GM19372 (cell line): ENCODE measurements around the gene PCDHGC4.

Source experiments
- ATAC-seq: cut with Tn5 transposase; IDR thresholded peaks from one replicate; pipeline ENCODE4 v1.9.1; 2021; ENCODE audit warnings: mild to moderate bottlenecking, low read depth, moderate library complexity; ENCODE audit not compliant: unreplicated experiment

PCDHGC4 gene

DNA sequence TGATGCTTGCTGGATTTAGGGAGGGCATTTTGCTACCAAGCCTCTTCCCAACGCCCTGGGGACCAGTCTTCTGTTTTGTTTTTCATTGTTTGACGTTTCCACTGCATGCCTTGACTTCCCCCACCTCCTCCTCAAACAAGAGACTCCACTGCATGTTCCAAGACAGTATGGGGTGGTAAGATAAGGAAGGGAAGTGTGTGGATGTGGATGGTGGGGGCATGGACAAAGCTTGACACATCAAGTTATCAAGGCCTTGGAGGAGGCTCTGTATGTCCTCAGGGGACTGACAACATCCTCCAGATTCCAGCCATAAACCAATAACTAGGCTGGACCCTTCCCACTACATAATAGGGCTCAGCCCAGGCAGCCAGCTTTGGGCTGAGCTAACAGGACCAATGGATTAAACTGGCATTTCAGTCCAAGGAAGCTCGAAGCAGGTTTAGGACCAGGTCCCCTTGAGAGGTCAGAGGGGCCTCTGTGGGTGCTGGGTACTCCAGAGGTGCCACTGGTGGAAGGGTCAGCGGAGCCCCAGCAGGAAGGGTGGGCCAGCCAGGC is 27.0 kb downstream of the PCDHGC4 start:
- no peak for ATAC-seq

DNA sequence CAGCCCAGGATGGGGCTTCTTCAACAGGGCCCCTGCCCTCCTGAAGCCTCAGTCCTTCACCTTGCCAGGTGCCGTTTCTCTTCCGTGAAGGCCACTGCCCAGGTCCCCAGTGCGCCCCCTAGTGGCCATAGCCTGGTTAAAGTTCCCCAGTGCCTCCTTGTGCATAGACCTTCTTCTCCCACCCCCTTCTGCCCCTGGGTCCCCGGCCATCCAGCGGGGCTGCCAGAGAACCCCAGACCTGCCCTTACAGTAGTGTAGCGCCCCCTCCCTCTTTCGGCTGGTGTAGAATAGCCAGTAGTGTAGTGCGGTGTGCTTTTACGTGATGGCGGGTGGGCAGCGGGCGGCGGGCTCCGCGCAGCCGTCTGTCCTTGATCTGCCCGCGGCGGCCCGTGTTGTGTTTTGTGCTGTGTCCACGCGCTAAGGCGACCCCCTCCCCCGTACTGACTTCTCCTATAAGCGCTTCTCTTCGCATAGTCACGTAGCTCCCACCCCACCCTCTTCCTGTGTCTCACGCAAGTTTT is 27.6 kb downstream of the PCDHGC4 start:
- peak; percentile 28 for ATAC-seq

DNA sequence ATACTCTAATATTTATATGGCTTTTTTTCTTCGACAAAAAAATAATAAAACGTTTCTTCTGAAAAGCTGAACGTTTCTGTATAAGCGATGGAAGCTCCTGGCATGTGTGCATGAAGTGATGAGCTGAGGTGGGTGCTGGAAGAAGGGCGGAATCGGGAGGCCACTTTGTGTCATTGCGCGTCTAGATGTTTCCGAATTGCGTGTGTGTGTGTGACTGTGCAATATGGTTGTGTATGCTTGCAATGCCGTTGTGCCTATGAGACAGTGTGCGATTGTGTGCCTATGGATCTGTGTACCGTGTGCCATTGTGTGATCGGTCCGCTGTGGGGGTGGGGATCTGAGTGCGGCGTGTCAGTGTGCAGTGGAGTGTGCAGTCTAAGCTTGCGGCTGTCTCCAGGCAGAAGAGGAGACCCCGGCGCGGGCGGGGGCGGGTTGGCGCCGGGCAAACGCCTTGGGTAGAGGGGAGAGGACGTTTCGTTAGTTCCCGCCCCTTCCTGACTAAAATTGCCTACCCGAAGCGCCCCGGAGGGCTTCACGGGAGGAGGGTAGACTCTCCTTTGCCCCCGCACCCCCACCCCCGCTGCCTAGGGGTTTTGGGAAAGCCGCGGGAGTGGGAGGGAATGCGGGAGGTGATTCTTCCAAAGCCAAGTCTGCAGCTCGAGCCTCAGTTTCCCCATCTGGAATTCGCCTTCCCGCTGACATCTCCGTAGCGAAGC is 28.2 kb downstream of the PCDHGC4 start:
- no peak for ATAC-seq

DNA sequence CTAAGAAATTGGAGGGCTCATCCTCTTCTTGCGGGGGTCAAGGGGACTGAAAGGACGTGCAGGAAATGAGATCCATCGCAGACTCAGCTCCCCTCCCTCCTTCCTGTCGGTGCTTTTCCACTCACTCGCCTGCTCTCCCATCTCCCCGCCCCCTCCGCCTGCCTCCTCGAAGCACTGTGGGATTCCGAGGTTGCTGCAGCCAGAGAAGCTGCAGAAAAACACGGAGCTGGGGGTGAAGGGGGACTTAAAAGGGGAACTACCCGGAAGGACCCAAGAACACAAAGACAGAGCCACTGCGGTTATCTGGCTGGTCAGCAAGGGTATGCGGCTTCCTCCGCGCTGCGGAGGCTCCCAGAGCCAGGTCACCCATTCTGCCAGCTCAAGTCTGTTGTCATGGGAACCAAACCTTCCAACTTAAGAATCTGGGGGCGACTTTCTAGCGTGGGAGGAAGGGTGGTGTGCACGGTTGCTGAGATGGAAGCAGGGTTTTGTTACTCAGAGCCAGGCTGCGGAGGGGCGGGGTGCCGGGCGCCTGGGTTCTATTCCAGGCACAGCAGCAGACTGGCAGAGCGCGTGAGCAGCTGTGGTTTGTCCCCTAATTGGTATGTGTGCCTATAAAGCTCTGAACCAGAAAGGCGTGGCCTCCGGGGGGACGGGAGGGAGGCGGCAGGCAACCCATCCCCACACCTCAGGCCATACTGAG is 28.9 kb downstream of the PCDHGC4 start:
- peak; percentile 32 for ATAC-seq

DNA sequence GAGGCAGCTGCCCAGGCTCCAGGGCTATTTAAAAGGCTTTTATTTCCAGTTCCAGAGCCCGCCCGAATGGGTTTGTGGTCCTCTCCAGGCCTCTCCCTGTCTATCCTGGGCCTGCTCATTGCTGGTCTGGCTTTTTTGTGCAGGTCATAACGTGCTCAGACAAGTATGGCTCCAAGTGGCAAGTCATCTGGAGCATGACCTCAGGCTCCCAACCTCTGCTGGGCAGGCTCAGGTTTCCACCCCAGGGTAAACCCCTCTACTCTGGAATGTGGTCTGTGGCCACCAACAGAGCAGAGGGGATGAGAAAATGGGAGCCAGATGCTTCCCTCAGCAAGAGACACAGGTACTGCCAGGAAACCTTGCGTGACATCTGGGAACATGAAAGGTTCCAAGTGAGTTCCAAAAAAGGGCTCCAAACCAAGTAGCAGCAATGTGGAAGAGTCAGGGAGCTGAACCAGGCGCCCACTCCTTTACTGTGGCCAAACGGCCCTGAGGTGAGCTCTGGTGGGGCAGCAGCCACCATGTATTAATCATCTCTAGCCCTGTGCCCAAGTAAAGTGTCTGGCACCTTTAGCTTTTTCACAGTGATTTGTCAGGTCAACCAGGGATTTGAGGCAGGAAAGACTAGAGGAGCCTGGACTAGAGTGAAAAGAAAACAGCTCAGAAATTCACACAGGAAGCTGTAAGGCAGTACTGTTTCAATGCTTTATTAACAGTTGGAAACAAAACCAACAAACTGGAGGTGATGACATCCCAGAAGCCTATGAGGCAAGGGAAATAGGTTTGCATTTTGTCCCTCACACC is 29.7 kb downstream of the PCDHGC4 start:
- ATAC-seq, result peak; percentile 2

DNA sequence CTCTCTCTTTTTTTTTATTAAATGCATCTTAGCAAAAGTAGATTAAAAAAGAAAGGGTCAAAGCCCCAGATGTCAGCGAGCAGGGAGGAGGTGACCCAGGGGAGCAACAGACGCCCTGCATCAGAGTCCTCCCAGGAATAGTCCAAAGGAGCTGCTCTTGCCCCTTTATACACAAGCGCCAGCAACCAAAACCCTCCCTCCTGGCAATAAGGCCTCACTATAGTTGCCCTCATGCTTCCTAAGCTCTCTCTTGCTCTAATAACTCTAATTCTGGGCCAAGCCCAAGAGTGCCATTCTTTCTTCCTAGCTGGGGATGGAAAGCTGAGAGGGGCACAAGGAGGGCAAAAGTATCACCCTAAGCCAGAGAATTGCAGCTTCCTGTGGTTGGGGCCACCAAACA is 30.3 kb downstream of the PCDHGC4 start:
- ATAC-seq, result no peak

DNA sequence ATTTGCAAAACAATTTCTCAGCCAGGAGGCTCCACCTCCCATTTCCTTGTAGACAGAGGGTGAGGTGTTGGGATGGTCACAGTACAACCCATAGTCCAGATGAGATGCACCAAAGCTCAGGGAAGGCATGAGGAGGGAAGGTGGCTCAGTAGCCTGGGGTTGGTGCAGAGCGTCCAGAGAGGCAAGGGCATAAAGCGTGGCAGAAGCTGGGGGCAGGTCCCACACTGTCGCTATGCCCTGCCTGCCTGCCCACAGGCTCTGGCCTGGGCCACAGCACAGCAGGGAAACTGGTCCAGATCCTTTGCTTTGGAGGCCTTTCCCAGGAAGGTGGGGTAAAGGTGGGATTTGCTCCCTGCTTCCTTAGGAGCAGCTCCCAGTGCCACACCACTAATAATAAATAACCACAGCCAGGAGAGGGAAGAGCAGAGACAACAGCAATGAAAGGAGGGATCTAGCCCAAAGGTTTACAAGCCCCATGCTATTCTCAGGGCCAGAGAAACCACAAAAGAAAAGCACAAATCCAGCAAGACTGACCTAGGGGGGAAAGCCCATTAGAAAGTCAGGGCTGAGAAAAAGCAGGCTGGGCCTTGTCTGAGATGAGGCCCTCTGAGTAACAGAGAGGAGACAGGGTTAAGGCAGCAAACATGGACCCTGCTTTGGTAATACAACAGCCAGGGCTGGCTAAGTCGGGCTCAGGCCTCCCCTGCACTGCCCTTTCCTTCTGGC is 31.3 kb downstream of the PCDHGC4 start:
- no peak for ATAC-seq

DNA sequence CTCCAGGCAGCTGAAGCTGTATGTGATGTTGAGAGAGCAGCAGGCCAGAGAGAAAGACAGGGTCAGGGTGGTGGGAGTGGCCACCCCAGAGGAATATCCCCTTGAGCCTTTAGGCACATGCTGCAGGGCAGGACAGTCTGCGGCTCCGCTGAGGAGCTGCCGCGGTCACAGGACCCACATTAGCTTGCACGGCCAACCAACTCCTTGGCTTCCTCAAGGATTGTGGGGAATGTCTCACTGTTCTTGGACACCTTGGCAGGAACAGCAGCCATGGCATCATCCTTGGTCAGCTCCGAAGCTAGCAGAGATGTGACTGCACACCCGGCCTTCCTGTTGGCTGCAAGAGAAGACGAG is 31.8 kb downstream of the PCDHGC4 start:
- ATAC-seq, result no peak

DNA sequence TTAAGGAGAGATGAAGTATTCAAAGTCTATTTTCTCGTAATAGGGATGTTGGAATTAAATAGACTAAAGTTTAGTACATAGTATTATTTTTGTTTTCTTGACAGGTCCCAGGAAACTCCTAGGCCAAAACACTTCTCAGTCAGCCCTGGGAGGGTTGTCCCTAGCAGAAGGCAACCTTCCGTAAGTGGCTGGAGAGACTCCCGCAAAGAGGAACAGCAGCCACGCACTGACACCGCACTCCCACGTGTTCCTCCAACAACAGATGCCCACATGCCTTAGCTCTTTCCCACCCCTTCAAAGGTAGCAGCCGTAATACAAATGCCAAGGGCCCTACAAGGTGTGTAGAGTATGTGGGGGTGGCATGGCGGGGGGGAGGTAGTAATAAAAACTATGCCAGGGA is 32.5 kb downstream of the PCDHGC4 start:
- no peak for ATAC-seq

DNA sequence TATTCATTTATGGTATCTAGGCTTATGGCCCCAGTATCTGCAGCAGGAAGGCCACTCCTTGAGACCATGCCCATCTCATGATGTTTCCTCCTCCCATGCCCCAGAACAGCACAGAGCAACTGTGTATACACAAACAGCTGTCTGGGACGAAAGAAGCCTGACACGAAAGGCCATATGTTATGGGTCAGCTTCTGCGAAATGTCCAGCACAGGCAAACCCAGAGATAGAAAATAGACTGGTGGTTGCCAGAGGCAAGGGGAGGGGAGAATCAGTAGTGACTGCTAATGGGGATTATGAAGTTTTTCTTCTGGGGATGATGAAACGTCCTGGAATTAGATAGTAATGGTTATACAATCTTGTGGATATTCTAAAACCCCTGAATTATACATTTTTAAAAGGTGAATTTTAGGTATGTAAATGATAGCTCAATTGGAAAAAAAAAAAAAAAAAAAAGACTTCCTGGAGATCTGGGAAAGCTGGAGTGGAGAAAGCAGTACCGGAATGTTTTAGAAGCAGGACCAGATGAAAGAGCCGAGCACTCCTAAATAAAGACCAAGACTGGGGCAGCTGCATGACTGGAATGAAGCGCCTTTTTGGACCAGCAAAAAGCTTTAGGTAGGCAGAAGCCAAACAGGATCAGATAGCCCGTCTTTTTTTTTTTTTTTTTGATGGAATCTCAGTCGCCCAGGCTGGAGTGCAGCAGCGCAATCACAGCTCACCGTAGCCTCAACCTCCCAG is 33.2 kb downstream of the PCDHGC4 start:
- ATAC-seq, result no peak

DNA sequence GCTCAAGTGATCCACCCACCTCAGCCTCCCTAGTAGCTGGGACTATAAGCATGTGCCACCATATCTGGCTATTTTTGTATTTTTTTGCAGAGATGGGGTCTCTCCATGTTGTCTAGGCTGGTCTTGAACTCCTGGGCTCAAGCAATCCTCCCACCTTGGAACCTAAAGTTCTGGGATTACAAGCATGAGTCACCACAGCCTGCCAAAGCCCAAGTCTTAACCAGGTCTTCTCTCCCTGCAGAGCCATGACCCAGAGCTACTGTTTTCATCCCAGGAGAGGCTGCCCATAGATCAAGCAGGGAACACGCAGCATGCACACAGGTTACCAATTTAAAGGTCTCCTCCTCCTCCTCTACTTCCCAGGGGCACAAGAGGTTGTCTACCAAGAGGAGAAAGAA is 33.8 kb downstream of the PCDHGC4 start:
- ATAC-seq, result no peak

DNA sequence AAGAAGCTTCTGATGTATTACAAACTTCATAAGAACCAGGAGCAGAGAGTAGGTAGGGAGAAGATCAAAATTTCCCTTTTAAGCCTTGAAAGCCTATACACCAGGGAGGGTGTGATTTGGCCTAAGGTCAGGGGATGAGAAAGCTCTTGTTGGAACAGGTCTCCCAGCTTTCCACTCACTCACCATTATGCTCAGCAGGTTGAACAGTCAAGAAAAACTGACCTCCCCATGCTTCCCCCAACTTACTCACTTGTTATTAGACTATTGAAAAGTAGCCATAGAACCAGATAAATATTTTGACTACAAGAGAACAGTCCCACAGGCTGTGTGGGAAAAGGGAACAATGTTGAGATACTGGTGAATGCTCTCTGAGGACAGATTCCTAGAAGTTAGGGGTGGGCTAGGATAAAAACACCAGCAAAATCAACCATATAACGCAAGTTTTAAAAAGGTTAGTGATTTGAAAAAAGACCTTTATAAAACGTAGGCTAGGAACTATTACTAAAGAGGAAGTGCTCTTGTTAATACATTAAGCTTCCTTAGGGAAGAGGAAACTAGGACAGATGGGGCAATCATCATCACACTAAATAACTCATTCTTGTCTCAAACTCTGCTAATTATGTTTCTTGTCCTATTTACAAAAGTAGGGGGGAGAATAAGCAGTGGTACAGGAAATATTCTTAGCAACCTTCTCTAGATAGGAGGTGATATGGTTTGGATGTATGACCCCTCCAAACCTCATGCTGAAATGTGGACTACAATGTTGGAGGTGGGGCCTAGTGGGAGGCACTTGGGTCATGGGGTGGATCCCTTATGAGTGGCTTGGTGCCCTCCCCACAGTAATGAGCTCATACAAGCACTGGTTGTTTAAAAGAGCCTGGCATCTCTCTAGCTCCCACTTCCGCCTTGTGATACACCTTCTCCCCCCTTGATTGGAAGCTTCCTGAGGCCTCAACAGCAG is 35.1 kb downstream of the PCDHGC4 start:
- ATAC-seq, result no peak

DNA sequence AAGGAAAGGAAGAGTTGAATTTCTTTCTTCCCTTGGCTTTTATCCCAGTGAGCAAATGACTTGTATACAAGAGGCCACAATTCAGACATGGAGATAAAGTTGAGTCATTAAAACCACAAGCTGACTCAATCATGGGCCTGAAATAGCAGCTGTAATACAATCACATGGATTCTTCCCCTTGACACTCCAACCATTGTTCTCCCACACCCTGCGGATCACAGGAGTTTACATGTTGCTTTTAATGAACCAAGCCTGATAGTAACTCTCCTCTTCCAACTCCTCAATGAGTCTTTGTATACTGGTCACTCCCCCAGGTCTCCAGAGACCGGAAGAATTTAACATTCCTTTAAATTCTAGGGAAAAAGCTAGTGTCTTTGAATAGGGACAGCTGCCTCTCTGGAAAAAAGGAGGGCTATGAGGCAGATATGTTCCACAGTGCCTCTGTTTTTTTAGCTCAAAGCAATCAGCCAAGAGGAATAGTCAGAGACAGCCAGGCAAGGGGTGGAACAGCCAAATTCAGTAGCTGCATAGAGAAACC is 36.5 kb downstream of the PCDHGC4 start:
- no peak for ATAC-seq

DNA sequence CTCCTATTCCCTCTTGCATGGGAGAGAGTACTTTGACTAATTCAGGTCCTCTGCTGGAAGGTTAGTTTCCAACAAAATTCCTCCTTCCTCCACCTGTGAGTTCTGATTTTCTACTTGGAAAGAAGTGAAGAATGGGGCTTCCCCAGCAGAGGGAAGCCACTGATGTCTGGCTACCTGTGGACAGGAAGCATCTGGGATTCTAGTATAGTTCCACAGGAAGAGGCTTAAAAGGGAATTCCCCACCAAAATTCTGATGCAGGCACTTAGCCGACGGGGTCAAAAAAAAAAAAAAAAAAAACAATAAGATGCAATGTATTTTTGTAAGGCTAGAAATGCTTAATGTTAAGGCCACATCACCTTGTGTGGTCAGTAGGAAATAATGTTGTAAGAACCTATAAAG is 37.5 kb downstream of the PCDHGC4 start:
- ATAC-seq, result no peak

DNA sequence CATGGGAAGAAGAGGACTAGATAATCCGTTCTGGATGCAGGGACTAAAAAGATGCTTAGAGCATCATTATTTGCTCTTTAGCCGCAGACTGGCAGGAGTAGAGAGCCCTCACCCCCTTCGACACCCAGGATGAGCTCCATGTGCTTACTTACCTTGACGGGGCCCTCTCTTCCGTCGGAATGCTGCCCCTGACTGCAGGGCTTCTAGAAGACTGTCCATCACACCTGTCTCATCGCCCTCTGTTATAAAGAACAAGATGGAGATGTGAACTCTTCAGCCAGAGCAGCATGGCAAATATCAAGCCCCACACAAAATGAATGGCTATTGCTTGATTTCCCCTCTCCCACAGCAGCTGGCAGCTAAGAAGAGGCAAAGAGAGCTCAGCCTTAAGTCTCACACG is 39.2 kb downstream of the PCDHGC4 start:
- no peak for ATAC-seq

DNA sequence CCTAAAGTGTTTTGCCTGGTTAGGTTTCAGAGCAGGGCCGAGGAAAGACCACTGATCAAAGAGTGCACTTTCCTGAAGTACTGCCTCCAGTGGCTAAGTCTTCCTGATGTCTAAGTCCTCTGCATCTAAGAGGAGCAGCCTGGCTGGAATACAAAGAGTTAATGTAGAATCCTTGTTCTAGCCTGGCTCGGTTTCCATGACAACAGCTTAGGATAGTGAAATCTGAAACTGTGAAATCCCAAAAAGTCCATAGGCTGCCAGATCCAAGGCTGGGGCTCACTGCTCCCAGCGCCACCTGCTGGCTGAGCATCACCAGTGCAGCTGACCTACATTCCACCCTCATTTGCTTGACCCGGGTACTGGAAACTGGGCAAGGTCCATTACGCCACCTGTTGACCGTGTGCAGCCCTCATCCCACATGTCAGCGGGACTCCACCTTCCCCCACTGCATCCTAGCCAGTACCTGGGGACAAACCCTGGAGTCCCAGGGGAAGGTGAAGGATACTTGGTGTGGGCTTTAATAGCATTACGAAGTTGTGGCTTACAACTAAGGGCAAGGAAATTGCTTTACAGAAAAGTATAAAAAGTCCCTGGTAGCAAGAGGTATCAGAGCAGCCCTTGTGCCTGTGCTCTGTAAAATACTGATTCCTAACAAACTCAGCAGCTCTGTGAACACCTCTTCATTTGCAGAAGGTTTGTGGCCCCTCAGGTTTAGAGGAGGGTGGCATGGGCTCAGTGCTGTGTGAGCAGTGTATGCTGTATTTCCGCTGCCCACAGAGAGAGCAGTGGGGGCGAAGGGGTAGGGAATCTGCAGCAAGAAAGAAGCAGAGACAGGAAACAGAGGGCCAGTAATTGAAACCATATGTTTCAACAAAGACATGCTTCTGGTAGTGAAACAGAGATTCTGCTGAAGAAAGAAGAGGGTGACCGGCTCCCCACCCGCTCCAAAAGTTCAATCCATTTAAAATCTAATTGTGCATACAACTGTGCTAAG is 40.1 kb downstream of the PCDHGC4 start:
- ATAC-seq, result peak; percentile 85

DNA sequence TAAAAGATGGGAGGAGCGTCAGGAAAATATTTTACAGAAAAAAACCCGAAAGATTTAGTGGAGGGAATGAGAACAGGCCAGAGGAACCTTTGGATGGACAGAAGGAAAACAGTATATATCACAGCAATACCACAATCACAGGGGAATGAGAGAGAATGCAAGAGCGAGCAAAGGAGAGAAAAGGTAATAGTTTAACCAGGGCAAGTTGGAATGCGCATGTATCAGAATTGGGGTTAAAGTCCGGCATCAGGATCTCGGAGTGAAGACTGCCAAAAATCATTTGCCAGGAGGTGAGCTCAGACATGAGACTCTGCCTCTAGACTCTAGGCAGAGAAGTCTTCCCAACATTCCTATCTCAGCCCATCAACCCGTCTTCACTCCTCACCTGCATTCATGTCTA is 40.8 kb downstream of the PCDHGC4 start:
- ATAC-seq, result no peak
